Fibroblast of skin of back (primary cell): ENCODE data around the gene UBTD1.

Experiments used
- DNase-seq: peaks from one replicate; pipeline ENCODE4 v3.0.0-alpha.2; 2013

The UBTD1 gene

GRCh38 chr10:97587183-97587582, 88.5 kb downstream of the UBTD1 start:
- no peak for DNase-seq

DNA sequence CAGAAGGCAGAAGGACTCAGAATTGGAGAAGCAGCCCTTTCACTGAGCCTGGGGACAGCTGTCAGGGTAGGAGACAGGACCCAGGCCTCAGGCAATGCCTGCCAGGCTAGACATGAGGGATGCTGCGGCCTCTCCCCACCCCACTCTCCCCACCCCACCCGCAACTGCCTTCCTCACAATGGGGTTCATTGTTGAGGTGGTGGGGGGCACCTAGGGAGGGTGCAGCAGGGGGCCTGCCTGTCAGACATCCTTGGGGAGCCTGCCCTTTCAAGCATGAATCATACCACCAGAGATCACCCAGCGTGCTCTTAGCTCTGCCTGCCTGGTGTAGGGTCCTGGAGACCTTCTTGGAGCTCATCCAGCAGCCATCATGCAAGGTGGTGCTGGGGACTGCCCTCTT, 90.8 kb downstream of the UBTD1 start, which contains the start of gene C10orf62:
TSS of gene C10orf62 (plus strand) at position 243 of the 400 bp plus-strand sequence. CDS start 177 bp downstream, outside the sequence.
- no peak for DNase-seq

GRCh38 chr10:97590082-97590747, 91.5 kb downstream of the UBTD1 start:
- no peak for DNase-seq

DNA sequence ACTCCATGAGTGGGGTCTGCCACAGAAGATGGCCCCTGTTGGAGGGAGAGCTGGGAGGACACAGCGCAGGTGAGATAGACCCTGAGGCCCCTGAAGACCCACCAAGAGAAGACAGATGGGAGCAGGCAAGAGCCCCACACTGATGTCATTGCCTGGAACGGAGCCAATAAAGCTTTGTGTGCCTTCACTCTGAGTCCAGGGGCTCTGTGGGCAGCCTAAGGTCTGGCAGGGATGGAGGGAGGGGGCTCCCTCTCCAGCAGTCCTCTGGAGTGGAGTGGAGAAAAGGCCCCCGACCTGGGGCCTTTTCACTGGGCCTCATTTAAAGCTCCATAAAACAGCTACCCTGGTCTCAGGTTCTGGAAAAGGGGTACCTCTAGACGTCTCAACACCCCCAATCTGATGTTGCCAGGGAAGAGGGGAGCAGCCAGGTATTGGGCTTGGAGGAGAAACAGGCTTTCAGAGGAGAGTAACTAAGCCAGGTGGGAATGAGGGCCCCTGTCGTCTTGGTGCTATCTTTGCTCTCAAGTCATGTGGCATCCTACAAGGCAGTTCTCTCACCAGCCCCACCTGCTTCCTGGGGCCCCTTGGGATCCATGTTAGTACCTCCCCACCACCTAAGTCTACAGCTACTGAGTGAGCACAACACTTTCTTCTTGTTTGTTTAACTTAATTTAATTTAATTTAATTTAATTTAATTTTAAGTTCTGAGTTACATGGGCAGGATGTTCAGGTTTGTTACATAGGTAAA, 92.2 kb downstream of the UBTD1 start:
- DNase-seq, result no peak

- DNase-seq, result peak; percentile 62
Observed at GRCh38 chr10:97593421-97593820, 94.7 kb downstream of the UBTD1 start.

DNA sequence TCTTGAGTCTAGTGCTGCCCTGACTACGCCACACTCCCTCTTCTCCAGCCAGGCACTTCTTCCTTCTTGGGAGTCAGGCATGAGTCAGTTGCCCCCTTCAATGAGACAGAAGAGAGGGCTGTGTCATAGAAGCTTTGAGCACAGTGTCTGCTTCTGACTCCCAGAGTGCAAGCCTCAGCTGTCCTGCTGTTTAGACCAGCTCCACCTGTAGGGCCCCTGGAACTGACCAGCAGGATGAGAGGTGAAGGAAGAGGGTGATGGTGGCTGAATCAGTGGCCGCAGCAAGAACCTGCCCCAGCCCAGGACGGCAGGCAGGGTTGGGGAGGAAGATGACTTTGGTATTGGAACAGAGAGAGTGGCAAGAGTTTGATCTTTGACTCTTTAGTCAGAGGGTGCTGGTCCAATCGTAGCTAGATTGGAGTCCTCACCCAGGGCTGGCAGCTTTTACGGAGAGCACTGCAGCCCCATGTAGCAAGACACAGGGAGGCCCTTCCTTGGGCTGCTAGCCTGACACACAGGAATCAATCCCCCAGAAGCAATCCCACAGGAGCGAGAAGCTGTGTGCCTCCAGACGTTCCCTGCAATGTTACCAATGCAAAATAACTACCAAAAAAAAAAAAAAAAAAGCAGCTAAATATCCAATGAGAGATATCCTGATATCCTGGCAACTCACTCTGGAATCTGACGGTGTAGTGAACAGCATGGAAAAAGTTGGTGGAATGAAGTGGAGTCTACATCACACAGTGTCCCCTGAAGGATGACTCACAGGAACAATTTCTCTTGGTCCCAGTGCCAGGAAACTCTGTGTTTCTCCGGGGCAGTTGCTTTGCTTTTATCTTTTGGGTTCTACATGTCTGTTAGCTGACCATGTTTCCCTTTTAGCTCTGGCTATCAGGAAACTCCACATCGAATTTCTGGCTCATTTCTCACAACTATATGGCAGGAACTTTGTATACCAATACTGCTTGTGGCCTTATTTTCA, 97.7 kb downstream of the UBTD1 start:
- peak; percentile 94 for DNase-seq

- DNase-seq, result no peak
Observed at GRCh38 chr10:97597778-97598177, 99.1 kb downstream of the UBTD1 start.

DNA sequence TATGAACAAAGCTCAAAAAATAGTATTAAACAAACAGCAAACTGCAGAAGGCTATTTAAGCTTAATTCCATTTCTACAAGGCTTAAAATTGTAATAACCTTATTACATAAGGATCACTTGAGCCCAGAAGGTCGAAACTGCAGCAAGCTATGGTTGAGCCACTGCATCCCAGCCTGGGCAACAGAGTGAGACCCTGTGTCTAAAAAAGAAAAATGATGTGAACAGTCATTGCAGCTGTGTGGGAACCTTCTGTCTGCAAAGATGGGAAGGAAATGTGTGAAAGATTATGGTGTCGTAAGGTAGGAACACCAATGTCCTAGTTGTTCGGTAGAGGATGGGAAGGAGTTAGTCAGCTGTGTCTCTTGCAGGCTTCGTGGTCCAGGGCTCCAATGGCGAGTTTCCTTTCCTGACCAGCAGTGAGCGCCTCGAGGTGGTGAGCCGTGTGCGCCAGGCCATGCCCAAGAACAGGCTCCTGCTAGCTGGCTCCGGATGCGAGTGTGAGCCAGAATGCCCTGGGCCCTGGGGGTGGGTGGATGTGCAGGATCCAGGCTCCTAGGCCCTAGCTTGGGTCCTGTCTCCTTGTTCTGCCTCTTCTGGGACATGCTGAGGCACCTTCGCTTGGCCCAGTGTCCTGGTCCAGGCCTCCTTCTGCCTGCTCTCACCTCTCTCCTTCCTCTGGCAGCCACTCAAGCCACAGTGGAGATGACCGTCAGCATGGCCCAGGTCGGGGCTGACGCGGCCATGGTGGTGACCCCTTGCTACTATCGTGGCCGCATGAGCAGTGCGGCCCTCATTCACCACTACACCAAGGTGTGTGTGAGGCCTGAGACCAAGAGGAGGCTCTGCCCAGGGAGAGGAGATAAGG, 99.9 kb downstream of the UBTD1 start:
- DNase-seq, result no peak

DNA sequence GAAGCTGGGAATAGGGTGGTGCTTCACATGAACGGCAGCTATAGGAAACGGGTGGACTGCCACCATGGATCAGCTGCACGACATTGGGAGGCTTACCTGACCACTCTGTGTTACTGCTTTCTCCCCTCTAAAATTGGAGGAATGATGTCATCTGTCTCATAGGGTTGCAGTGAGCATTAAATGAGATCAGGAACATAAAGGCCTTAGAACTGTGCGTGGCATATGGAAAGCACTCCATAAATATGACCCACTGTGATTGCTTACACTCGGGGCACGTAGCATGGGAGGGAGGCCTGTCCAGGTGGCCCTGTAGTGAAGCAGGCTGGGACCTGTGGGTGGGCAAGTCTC, 100.5 kb downstream of the UBTD1 start:
- no peak for DNase-seq

- DNase-seq, result no peak
Observed at GRCh38 chr10:97600616-97601015, 101.9 kb downstream of the UBTD1 start.

DNA sequence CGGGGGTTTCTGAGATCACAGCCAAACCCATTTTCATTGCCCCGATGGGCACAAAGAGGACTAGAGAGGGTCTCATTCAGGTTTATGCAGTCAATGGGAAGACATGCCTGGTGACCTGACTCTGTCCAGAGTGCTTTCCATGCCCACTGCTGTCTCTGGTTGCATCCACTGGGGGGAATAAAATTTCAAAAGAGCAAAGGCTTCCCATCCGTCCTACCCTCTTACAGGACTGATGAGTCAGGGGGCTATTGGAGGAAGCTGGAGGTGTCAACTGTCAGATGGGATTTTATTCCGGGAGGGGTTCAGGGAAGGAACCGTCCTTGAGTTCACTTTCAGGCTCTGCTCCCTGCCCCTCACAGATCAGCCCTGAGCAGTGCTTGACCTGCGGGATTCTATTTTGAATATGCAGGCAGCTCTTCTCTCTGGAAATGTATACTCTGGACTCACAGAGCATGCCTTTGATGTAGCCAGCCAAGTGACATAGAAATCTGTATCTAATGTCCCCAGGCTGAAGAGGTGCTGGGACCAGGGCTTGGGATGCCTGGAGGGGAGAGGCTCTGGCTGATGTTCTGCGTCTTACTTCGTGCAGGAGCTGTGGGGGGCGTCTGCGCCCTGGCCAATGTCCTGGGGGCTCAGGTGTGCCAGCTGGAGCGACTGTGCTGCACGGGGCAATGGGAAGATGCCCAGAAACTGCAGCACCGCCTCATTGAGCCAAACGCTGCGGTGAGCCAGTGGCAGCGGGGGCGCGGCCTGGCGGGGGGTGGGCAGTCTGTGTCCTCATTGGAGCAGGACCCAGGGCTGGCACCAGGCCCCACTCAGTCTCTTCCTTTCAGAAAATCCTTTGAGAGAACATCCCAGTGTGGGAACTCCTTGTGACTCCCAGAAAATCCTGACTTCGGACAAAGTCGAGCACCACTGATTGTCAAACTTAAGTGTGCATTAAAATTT, 102.8 kb downstream of the UBTD1 start:
- DNase-seq, result no peak

- DNase-seq, result no peak
Observed at GRCh38 chr10:97607095-97607636, 108.4 kb downstream of the UBTD1 start.

- DNase-seq, result no peak
Observed at GRCh38 chr10:97608991-97609561, 110.4 kb downstream of the UBTD1 start.

DNA sequence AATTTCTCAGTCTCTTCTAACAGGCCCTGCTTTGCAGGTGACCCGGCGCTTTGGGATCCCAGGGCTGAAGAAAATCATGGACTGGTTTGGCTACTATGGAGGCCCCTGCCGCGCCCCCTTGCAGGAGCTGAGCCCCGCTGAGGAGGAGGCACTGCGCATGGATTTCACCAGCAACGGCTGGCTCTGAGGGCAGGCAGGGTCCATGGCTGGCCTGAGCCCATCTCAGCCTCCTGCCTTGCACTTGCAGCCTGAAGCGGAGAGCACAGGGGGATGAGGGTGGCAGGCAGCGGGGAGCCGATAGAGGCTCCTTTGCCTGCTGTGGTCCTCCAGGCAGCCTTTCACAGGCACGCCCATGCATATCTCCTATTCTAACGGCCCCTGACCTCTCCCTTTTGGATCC, 112.7 kb downstream of the UBTD1 start:
- no peak for DNase-seq

DNA sequence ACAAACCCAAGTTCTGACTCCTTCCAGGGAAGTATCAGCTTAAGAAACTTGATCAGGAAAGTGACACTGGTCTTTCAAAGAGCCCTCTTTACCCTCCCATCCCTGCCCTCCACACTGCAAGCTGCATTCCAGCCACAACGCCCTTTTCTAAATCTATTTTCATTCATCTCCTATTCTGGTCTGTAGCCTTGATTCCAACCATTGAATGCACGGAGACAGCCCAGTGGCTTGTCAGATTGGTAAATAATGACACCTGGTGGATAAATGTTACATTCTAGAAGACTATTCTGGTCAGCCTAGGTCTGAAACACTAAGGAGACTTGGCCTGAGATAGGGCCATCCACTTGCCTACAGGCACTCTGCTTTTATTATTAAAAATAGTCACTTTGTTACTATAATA, 113.7 kb downstream of the UBTD1 start:
- peak; percentile 54 for DNase-seq

- no peak for DNase-seq
Observed at GRCh38 chr10:97618285-97618684, 119.6 kb downstream of the UBTD1 start.

GRCh38 chr10:97618733-97619132, 120.0 kb downstream of the UBTD1 start:
- no peak for DNase-seq
